Kidney capillary endothelial cell (primary cell): ENCODE data around the gene ZNF385A.
A peak's percentile ranks its signal among the peaks of the same experiment; 100 is the strongest.

Source experiments
- DNase-seq: peaks from one replicate; pipeline ENCODE4 v3.0.0-alpha.2; 2018; ENCODE audit warnings: low spot score

Gene ZNF385A

DNA sequence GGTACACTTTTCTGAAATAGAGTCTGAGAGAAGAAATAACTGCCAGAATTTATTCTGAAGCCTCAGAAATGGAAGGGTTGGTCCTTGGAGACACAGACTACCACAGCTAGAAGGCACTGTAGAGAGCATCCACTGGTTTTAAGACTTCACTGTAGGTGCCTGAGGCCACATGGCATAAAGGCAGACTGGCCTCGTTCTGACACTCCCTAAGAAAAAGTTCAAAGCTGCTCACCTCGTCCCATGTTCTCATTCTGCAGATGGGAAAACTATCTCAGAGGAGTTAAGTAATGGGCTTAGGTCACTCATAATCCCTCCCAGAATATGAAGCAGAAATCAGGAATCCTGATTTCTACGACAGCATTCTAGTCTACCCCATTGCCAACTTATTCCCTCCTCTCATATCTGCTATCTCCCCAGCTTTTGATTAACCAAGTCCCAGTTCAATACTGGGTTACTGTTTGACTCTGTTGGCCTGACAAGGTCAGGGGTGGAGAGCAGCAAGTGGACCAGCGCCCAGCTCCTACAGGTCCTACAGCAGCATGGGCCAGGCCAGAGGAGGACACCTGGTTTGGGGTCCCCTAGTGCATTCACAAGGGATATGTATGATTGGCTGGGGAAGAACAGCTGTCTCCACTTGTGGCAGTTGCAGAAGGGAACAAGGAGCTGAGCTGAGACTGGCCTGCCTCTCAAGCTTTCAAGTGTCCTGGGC, 30.8 kb upstream of the ZNF385A start:
- DNase-seq, result no peak

DNA sequence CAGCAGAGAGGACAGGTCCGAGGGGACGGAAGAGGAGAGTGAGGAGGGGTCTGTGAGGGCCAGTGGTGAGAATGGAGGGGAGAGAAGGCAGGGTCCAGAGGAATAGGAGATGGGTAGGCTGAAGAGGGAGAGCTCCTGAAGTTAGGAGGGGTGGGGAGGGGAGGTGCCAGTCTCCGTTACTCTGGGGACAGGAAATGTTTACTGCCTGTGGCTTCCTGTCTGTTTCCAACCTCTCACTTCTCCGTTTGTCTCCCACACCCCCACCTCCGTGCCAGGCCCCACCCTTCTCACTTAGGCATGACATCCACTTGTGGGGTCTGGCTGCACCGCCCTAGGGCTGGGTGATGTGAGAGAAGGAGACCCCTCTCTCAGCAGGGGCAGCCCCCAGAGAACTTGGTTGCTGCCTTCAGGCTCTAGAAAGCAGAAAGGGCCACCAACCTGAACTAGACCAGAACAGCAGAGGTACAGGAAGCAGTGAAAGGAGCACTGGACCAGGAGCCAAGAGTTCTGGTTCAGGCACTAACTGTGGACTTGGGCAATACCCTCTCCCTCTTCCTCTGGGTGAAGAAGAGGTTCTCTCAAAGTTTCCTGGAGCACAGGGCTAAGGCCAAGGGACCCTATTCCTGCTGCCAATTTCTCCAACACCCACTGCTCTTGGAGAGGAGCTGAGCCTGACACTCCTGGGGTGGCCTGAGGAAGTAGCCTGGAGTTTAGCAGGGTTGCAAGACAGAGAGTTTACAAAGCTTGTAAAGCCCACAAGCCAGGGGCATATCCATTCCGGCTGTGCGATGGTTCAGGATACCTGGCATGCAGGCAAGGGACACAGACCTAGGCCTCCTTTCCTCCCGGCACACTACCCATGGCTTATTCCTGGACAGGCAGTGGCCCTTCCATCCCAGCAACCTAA, 29.0 kb upstream of the ZNF385A start:
- DNase-seq, result no peak

DNA sequence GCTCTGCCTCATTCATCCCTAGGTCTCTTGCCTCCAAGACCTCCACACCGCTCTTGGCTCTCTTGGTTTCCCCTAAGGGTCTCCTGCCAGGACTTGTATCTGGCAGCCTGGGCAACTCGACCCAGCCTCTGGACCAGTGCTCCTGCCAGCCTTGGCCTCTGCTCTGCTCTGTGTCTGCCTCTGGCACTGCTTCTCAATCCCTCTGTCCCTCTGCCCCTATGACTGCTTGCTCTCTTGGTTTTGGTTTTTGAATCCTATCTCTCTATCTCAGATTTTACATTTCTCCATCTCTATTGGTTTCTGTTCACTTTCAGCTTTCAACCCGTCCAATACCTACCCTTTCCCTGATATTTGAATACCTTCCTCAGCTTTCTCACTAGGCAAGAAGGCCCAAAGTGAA, 28.3 kb upstream of the ZNF385A start:
- no peak for DNase-seq

DNA sequence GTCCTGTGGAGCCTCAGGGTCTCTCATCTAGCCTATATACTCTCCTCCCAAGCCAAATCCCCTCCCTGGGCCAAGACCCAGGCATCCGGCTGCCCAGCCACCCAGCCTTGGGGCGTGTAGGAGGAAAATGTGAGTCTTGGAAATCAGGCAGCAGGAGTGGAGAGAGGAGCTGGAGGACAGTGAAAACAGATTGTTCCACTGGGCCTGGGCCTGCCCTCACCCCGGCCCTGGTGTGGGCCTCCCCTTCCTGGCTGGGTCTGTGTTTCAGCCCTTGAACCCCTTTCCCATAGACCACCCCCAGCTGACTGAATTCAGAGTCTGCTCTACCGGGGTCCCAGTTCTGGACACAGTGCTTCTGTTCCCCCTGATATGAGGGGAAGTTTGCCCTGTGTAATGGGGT, 27.8 kb upstream of the ZNF385A start:
- DNase-seq, result no peak

DNA sequence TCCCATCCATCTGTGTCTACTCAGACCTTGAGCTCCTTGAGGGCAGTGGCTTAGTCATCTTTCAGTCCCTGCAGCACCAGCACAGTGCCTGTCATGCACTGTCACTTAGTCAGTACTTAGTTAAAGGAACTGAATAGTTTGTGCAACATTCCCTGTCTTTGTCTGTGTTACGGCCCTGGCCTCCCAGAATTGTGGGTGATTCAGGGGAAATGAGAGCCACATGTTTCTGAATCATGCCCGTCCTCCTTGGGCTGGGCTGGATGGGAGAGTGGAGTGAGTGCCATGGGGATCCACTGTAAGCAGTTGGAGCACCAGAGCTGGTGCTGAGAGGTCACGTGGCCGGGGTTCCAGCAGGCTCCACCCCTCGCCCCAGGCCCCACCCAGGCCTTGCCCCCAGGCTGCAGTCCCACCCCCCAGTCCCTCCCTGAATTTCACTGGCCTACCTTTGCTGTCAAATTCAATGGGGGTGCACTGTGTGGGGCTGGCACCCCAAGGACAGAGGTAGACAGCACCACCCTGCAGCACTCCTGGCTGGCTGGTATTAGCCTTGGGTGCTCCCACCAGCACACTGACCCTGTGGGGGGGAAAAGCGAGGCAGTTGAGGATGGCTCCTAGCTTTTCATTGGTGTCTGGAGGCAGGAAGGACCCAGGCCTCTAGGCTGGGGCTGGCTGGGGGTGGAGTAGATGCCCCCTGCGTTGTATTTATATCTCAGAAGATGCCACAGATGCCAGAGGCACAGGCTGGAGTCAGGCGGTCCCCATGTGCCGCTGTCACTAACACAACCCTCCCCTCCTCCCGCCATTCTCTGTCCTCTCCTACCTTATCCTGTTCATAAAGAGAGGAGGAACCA, 27.1 kb upstream of the ZNF385A start:
- DNase-seq, result peak; percentile 99

DNA sequence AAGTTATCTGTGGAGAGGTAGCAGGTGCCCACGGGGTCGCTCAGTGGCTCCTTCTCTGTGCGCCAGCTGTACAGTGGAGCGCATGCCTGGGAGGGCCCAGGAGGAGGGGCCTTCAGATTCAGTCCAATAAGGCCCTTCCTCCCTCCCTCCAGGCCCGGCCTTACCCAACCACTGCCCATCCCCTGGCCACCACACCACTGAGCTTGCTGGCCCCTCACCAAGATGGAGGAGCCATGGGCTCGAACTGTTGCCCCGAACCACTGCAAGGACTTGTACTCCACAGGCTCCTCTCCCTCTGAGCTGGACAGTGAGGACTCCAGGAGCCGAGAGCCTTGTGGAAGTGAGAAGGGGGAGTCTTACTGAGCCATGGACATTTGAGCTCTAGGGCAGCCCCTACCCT, 24.7 kb upstream of the ZNF385A start:
- no peak for DNase-seq

DNA sequence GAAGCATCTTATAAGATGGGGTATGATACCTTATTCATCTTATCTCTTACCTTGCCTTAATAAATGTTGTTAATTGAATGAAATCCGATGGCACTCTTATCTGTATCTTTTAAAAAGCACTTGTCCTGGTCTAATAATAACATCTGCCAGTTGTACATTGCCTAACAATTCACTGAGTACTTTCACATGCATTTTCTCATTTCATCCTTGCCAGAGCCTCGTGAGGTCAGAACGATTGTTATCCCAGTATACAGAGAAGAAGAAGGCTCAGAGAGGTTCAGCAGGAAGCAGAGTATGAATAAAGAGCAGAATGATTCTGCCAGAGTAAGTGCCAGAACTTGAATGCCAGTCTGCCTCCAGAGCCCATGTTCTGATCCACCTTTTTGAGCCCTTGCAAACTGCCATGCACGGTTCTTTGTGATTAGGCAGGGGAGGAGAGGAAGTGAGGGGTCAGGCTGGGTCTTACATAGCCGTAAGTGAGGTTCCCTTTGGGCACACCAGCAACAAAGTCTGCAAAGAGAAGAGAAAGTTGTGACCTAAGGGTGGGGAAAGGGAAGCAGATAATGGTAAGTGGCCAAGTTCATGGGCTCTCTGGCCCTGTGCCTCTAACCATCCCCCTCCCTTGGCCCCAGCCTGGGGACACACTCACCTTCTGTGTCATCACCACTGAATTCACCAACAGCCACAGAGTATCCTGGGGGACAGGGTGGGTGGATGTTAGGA, 22.8 kb upstream of the ZNF385A start:
- DNase-seq, result no peak

DNA sequence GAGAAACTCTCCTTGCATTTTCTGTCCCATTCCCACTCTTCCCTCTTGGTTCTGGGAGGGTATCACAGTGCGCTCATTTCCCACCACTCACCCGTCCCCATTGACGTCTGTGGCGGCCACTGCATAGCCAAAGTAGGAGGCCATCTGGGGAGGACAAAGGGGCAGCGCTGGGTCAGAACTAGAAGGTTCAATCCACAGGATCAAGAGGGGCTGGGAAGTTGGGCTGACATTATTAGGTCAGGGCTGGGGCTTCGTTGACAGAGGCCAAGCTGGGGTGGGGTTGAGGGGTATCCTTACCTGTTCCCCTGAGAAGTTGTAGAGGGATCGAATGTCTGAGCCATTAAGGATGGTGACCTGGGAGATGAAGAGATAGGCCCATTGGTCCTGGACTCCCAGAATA, 21.0 kb upstream of the ZNF385A start:
- no peak for DNase-seq

DNA sequence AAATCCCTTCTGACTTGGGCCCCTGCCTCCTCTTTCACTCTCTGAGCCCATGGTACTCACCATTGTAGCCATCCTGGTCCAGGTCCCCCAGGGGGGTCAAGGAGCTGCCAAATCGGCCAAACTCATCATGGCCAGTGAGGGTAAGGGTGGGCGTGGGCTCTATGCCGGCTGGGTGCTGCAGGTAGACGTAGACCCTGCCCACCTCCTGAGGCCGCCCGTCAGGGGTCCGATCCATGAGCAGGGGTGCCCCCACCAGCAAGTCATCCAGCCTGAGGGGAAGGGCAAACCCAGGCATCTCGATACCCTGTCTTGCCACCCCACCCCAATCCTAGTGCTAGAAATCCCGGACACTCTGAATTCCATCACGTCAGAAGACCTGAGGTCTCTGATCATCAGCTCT, 20.6 kb upstream of the ZNF385A start:
- DNase-seq, result no peak

DNA sequence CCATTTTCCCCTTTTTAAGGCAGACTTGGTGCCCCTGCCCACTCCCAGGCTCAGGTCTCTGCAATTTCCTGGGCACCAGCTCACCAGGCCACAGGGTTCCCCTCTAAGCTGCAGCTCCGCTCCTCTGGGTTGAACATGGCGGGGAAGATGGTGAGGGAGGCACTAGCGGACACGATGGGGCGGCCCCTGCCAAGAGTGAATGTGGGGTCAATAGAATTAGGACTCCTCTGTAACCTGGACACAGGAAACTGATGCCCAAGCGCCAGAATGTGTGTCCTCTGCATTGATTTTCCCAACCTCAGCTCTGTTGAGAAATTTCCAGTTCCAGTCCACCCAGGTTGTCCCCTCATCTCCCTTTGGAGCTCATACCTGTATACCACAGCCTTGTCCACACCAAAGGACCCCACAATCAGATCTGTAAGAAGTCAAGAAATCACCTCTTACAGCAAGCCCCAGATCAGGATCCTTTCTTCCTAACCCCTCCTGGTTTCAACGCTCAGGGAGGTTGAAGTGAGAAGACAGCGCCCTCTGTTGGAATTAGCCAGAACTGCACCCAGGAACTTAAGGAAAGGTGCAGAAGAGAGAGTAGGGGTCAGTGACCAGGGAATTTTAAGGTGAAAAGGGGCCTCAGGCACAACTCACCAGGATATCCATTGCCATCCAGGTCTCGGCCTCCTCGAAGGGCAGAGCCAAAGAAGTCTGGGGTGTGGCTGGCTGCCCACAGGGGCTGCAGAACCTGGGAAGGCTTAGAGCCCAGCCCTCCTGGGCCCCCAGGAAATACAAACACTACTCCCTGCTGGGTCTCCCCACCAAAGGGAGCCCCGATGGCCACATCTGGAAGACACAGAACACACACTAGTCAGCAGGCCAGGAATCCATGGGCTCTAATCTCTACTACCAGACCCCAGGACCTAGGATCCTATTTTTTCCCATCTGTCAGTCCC, 19.8 kb upstream of the ZNF385A start:
- DNase-seq, result no peak

DNA sequence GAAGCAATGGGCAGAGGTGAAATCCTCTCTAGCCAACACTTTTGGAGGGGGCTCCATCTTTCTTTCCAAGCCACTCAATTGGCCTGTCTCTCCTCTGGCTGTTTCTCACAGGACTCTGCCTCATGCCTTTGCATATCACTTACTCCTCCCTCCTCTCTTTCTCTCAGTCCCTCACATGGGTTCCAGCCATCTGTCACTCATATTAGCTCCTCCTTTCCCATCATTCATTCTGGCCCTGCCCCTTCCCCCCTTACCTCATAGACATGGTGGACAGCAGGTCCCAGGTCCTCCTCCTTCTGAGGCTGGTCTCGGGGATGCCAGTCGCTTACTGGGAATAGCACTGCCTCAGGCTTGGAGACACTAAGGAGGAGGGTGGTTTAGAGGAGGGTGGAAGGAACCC, 16.6 kb upstream of the ZNF385A start:
- DNase-seq, result no peak

DNA sequence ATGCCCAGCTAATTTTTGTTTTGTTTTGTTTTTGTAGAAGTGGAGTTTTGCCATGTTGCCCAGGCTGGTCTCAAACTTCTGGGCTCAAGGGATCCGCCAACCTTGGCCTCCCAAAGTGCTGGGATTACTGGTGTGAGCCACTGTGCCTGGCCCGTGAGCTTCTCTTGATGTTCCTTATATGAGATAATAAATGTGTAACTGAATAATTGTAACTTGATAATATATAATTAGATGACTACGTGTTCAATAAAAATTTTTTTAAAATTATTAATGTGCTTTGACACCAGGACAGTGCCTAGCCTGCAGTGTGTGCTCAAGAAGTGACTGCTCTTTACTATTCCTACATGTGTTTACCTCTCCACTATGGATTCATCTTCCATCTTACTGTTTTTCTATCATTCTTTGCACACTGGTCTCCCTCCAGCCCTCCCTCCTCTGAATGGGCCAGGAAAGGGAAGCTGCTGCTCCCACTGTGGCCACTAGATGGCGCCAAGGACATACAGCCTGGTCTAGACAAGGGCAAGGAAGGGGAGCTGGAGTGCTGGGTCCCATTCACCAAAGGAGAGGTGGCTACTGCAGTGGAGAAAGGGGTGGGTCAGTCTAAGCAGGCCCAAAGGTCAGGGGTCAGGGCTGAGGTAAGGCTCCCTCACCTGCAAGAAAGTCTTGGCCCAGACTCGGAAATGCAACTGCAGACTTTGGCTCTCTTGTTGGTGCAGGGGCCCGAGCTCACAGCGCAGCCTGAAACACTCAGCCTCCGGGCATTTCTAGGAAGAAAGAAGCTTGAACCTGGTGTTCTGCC, 14.7 kb upstream of the ZNF385A start:
- DNase-seq, result peak; percentile 79

DNA sequence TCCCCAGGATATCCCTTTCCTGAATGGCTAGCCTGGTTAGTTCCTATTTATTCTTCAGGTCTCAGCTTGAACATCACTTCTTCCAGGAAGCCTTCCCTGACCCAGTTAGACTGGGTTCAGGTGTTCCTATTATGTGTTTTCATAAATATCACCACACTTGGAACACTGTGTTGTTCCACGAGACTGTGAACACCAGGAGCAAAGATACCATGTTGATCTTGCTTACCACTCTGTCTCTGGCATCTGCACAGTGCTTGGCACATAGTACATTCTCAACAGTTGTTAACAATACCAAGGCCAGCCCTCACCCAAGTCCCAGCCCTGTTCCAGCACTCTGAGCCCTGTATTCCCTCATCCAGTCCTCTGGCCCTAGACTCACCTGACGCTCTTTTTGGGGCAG, 13.7 kb upstream of the ZNF385A start:
- no peak for DNase-seq

DNA sequence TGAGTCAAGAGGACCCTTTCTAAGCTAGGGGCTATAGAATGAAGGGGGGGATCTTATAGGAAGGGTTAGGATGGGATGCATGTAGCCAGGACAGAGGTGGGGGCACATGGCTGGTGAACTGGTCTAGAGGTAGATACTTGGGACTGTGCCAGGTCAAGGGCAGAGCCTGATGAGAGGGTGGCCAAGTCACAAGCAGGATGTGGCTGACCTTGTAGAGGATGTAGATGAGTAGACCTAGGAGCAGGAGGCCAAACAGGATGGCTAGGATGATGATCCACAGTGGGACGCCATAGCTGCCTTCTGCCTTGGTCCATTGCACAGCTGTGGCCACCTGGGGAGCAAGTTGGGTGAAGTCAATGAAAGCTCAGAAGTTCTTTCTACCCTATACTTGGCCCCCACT, 12.6 kb upstream of the ZNF385A start:
- DNase-seq, result no peak

DNA sequence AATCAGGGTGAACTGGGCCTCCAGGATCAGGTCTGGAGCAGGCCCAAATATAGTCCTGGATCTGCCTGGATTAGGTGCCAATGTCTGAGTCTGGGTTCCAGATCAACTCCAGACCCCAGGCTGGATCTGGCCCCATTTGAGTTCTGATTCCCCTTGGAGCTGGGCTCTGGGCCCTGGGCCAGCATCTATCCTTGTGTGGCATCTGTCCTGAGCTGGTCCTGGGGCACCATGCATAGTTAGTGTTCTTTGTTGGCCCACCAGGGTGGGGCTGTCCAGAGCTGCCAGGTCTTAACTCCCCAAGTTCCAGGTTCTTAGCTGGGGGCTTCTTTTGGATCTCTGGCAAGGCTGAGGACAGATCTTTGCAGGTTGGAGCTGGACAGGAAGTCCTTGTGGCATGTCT, 11.0 kb upstream of the ZNF385A start:
- no peak for DNase-seq

DNA sequence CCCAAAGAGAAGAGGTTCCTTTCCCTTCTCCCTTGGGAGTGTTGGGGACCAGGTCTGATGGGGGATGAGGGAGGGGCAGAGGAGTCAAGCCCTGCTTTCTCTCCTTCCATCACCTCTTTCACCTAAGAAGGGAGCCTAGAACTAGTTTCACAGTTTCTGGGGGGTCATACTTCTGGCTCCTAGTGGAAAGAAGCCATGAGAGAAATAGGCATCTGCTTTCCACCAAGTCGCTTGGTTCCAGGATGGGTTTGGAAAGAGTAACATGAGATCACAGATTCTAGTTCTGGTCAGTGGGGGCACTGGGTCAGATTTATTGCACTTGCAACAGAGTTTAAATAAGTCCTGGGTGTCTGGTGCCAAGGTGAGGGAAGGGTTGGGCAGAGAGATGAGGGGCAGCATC, 10.5 kb upstream of the ZNF385A start:
- DNase-seq, result no peak

DNA sequence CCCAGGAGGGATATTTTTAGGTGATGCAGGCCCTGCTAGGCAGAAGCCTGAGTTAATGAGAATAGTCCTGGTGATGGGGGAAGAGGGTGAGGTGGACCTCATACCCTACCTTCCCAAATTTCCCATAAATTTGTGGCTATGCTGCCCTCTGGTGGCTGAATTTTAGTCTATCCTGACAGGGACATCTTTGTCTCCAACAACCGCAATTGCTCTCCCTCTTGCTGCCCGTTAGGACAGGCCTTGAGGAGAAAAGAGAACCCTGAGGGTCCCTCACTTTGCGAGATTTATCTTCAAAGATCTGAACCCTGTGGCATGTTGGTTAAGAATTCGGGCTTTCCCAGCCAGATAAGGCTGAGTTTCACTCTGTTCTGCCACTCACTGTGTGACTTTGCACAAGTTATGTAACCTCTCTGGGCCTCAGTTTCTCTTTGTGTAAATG, 9.8 kb upstream of the ZNF385A start:
- DNase-seq, result no peak

DNA sequence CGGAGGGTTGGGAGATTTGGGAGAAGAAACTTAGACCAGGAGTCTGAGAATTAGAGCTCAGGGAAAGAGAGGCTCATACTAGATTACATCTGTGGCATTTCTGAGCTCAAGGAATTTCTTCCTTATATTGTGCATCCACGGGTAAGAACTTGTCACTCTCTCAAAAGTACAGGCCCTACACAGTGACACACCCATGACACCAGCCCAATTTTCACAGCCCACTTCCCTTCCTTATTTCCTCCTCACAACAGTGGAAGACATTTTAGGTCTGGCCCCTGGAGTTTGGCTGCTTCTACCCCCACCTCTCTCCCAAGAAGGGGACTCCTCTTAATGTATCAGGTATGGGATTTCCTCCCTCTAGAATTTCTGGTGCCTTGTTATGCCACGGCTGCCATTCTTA, 9.2 kb upstream of the ZNF385A start:
- no peak for DNase-seq

DNA sequence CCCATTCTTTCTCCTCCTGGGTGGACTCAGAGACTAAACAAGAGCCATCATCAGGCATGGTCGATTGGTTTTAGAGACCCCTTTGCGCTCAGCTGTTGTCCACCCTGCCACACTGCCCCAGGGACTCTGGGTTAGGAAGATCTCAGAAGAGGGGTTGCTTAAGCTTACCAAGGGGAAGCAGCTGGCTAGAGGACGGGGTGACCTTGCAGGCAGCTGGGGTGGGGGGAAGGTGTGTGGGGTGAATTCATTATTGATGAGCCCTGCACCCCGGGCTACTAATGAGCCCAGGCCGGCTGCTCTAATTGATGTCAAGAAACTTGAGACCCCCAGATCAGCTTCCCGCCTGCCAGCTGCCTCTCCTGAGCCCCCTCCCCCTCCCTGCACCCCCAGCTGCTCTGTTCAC, 8.7 kb upstream of the ZNF385A start:
- DNase-seq, result no peak
